ENCODE results near the gene LMOD1.

GRCh38 chr1:201954263-201955008 is 8.1 kb upstream of the LMOD1 start:
- TF ChIP-seq, protein P1, sequence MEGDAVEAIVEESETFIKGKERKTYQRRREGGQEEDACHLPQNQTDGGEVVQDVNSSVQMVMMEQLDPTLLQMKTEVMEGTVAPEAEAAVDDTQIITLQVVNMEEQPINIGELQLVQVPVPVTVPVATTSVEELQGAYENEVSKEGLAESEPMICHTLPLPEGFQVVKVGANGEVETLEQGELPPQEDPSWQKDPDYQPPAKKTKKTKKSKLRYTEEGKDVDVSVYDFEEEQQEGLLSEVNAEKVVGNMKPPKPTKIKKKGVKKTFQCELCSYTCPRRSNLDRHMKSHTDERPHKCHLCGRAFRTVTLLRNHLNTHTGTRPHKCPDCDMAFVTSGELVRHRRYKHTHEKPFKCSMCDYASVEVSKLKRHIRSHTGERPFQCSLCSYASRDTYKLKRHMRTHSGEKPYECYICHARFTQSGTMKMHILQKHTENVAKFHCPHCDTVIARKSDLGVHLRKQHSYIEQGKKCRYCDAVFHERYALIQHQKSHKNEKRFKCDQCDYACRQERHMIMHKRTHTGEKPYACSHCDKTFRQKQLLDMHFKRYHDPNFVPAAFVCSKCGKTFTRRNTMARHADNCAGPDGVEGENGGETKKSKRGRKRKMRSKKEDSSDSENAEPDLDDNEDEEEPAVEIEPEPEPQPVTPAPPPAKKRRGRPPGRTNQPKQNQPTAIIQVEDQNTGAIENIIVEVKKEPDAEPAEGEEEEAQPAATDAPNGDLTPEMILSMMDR (IDR thresholded peaks at IDR 0.05; ENCODE audit: low read depth, low read length), result no peak
- no peak for TF ChIP-seq EZH2phosphoT487 (IDR thresholded peaks at IDR 0.05; ENCODE audit: low read depth)
